HCT116 (cell line): ENCODE data around the gene SOD3. TPM values are rescaled to one million over a fixed set of nuclear protein-coding genes. Genes with fewer than 3 reads are reported as not detected.

Source experiments
- ATAC-seq: fragments of 200-7000 bp; cut with Tn5 transposase; 2 replicates; pipeline ENCODE4 v1.9.1; 2020; ENCODE audit warnings: mild to moderate bottlenecking, moderate library complexity
- BruUV-seq: library from RNA; stranded (reverse); fragments of 400-500 nt; replicated peaks from 2 replicates; lab custom pipeline; 2021; lab: Mats Ljungman, UMichigan
- CTCF ChIA-PET: fragments of 300-600 bp; sonication (Branson Sonifier 250); formaldehyde crosslinking; loops from one replicate; lab custom pipeline; 2021; ENCODE audit warnings: antibody characterized with exemption; lab: Charles Lee
- POLR2A ChIA-PET: fragments of 300-600, 350-600 bp; sonication (Branson Sonifier 250); formaldehyde crosslinking; loops from one replicate; lab custom pipeline; 2021; ENCODE audit warnings: antibody characterized with exemption; lab: Charles Lee
- RAD21 ChIA-PET, 2 experiments: fragments of 300-600 bp; sonication (Branson Sonifier 250); formaldehyde crosslinking; loops; one replicate each; lab custom pipeline; 2023; ENCODE audit warnings: low total read pairs in 2 of 2; ENCODE audit not compliant: uncharacterized antibody in 2 of 2, unreplicated experiment in 2 of 2, low non-redundant PET in 1 of 2; lab: Charles Lee
- DNase-seq: peaks from one replicate; pipeline ENCODE4 v3.0.0-alpha.2; 2010; ENCODE audit warnings: low read depth, low spot score
- H2AFZ ChIP-seq: fragments of 200-600 bp; shearing (Covaris generic), sonication (generic); 2 replicates; pipeline ENCODE4 v1.6.1; 2017; ENCODE audit warnings: low read depth, mixed run types, mixed read lengths, antibody characterized with exemption, low read length; ENCODE audit not compliant: poor library complexity, severe bottlenecking
- H3K27ac ChIP-seq: 2 replicates; pipeline ENCODE4 v1.5.1; 2012; ENCODE audit warnings: low read depth, low read length
- H3K27me3 ChIP-seq: fragments of 200-600 bp; sonication (generic); 2 replicates; pipeline ENCODE4 v1.6.1; 2016; ENCODE audit warnings: mixed run types, low read length, mixed read lengths; ENCODE audit not compliant: insufficient read depth
- H3K36me3 ChIP-seq, 2 experiments: fragments of 200-500 bp in 1 of 2; fragments of 200-600 bp in 1 of 2; sonication (Bioruptor generic) in 1 of 2; sonication (generic) in 1 of 2; 2 replicates each; pipeline versions ENCODE4 v1.5.1 to v1.6.1; 2014 to 2016; ENCODE audit warnings: low read length in 2 of 2, inconsistent platforms in 1 of 2, mixed read lengths in 1 of 2, mixed run types in 1 of 2; ENCODE audit not compliant: insufficient read depth in 2 of 2, control insufficient read depth in 1 of 2
- H3K4me1 ChIP-seq, 2 experiments: fragments of 200-600 bp in 1 of 2; sonication (generic) in 1 of 2; 2 replicates each; pipeline versions ENCODE4 v1.5.1 to v1.6.1; 2012 to 2017; ENCODE audit warnings: low read length in 2 of 2, inconsistent platforms in 1 of 2, mild to moderate bottlenecking in 1 of 2, mixed read lengths in 1 of 2, mixed run types in 1 of 2, moderate library complexity in 1 of 2; ENCODE audit not compliant: insufficient read depth in 2 of 2, control insufficient read depth in 1 of 2
- H3K4me2 ChIP-seq: fragments of 200-600 bp; sonication (generic); 2 replicates; pipeline ENCODE4 v1.6.1; 2017; ENCODE audit warnings: mixed run types, low read length, mixed read lengths
- H3K4me3 ChIP-seq, 2 experiments: fragments of 200-600 bp in 1 of 2; sonication (generic) in 1 of 2; replicated peaks in 1 of 2; 2 replicates each; pipeline ENCODE4 v1.5.1; 2011 to 2016; ENCODE audit warnings: low read length in 2 of 2, control low read depth in 1 of 2, low read depth in 1 of 2, mild to moderate bottlenecking in 1 of 2, mixed read lengths in 1 of 2, mixed run types in 1 of 2
- H3K79me2 ChIP-seq: fragments of 200-600 bp; sonication (generic); 2 replicates; pipeline ENCODE4 v1.6.1; 2017; ENCODE audit warnings: mild to moderate bottlenecking, mixed run types, low read length, moderate library complexity, mixed read lengths; ENCODE audit not compliant: insufficient read depth
- H3K9ac ChIP-seq: fragments of 200-600 bp; sonication (generic); 2 replicates; pipeline ENCODE4 v1.6.1; 2016; ENCODE audit warnings: low read length, mixed read lengths
- H3K9me2 ChIP-seq: fragments of 200-600 bp; sonication (generic), shearing (Covaris generic); 2 replicates; pipeline ENCODE4 v1.6.1; 2017; ENCODE audit warnings: mixed run types, mild to moderate bottlenecking, moderate library complexity; ENCODE audit not compliant: insufficient read depth
- H3K9me3 ChIP-seq, 2 experiments: fragments of 200-500 bp in 1 of 2; fragments of 200-600 bp in 1 of 2; sonication (Bioruptor generic) in 1 of 2; sonication (generic) in 1 of 2; 2 replicates each; pipeline ENCODE4 v1.6.1; 2014 to 2017; ENCODE audit warnings: low read length in 2 of 2, mixed read lengths in 2 of 2, inconsistent platforms in 1 of 2, low read depth in 1 of 2, mild to moderate bottlenecking in 1 of 2, mixed run types in 1 of 2, moderate library complexity in 1 of 2; ENCODE audit not compliant: control insufficient read depth in 1 of 2, insufficient read depth in 1 of 2
- H4K20me1 ChIP-seq: fragments of 200-600 bp; sonication (generic), shearing (Covaris generic); 2 replicates; pipeline ENCODE4 v1.6.1; 2017; ENCODE audit warnings: mixed run types, mild to moderate bottlenecking, moderate library complexity; ENCODE audit not compliant: insufficient read depth
- EZH2 ChIP-seq: fragments of 200-600 bp; sonication (generic); IDR thresholded peaks from 2 replicates; pipeline ENCODE4 v1.6.1; 2017; ENCODE audit warnings: antibody characterized with exemption, mixed run types
- EZH2phosphoT487 ChIP-seq: fragments of 200-600 bp; IDR thresholded peaks from 2 replicates; pipeline ENCODE4 v1.6.1; 2018; ENCODE audit warnings: antibody characterized with exemption, borderline replicate concordance
- FOSL1 ChIP-seq: IDR thresholded peaks from 2 replicates; pipeline ENCODE4 v1.6.1; 2012; ENCODE audit warnings: low read depth
- JUND ChIP-seq: IDR thresholded peaks from 2 replicates; pipeline ENCODE4 v1.6.1; 2012
- POLR2A ChIP-seq: IDR thresholded peaks from 2 replicates; pipeline ENCODE4 v1.7.0; 2011; ENCODE audit warnings: borderline replicate concordance; ENCODE audit not compliant: insufficient read depth, insufficient read length; ENCODE audit errors: extremely low read depth
- REST ChIP-seq: IDR thresholded peaks from 2 replicates; pipeline ENCODE4 v1.6.1; 2012; ENCODE audit warnings: low read depth
- SRF ChIP-seq: IDR thresholded peaks from 2 replicates; pipeline ENCODE4 v1.6.1; 2012; ENCODE audit warnings: low read depth
- YY1 ChIP-seq: IDR thresholded peaks from 2 replicates; pipeline ENCODE4 v1.6.1; 2011; ENCODE audit warnings: low read length, low read depth, moderate library complexity, mild to moderate bottlenecking; ENCODE audit not compliant: insufficient replicate concordance; ENCODE audit errors: extremely low read depth
- ZBTB33 ChIP-seq: IDR thresholded peaks from 2 replicates; pipeline ENCODE4 v1.6.1; 2011; ENCODE audit warnings: mild to moderate bottlenecking, low read length, moderate library complexity; ENCODE audit not compliant: insufficient replicate concordance; ENCODE audit errors: extremely low read depth
- ZNF274 ChIP-seq: fragments of 200-500 bp; sonication (Bioruptor generic); IDR thresholded peaks from 2 replicates; pipeline ENCODE4 v1.6.1; 2014; ENCODE audit warnings: mild to moderate bottlenecking, low read depth, low read length, inconsistent platforms
- intact Hi-C: fragments of 100-400 bp; cut with micrococcal nuclease; formaldehyde crosslinking; loops from 2 replicates; pipeline ENCODE4 v1.10.0; 2022
- total RNA-seq: library from RNA; stranded (reverse); gene quantifications from one replicate; pipeline ENCODE4 v1.2.1, GENCODE V29; 2021; ENCODE audit not compliant: unreplicated experiment
- TF ChIP-seq, protein P1 (sequence below), 3 experiments: fragments of 200-600 bp in 1 of 3; sonication (generic) in 1 of 3; IDR thresholded peaks in 2 of 3; conservative IDR thresholded peaks in 1 of 3; 2 replicates each; pipeline ENCODE4 v1.5.1; 2012 to 2017; ENCODE audit warnings: low read depth in 2 of 3, low read length in 2 of 3, antibody characterized with exemption in 1 of 3, borderline replicate concordance in 1 of 3, control low read depth in 1 of 3, mild to moderate bottlenecking in 1 of 3, mixed read lengths in 1 of 3, mixed run types in 1 of 3, moderate library complexity in 1 of 3; ENCODE audit not compliant: insufficient read depth in 1 of 3

Gene SOD3
- total RNA-seq, 1 experiment from 2014 or later: 0.25 TPM

DNA sequence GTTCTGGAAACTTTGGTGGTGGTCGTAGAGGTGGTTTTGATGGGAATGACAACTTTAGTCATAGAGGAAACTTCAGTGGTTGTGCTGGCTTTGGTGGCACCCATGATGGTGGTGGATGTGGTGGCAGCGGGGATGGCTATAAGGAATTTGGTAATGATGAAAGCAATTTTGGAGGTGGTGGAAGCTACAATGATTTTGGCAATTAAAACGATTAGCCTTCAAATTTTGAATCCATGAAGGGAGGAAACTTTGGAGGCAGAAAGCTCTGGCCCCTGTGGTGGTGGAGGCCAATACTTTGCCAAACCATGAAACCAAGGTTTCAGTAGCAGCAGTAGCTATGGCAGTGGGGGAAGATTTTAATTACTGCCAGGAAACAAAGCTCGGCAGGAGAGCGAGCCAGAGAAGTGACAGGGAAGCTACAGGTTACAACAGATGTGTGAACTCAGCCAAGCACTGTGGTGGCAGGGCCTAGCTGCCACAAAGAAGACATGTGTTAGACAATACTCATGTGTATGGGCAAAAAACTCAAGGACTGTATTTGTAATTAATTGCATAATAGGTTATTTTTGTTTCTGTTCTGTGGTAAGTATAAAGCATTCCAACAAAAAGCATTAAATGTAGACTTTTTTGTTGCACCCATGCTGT, 23.2 kb upstream of the SOD3 start:
- ChIA-PET RAD21 (no interaction called here), CTCF (no interaction called here), POLR2A (no interaction called here)
- H2AFZ ChIP-seq: no peak overlapping the region
- no peak overlapping the region for H3K27ac ChIP-seq
- H3K9ac ChIP-seq: no peak overlapping the region
- H3K9me3 ChIP-seq: no peaks in the 10 kb centered on the region
- no peaks in the 10 kb centered on the region for H3K27me3 ChIP-seq
- H3K4me2 ChIP-seq: no peak overlapping the region
- H3K4me1 ChIP-seq: peaks cover 0 to 14% of the 10 kb centered on the region in 2 experiments; a peak in 2 of 4 replicates
- DNase-seq (no peak), ATAC-seq (no peak)
- no peaks in the 10 kb centered on the region for H4K20me1 ChIP-seq
- H3K4me3 ChIP-seq: no peak overlapping the region
- H3K79me2 ChIP-seq: no peaks in the 10 kb centered on the region
- intact Hi-C loops: no loop called here
- no peaks in the 10 kb centered on the region for H3K9me2 ChIP-seq
- H3K36me3 ChIP-seq: no peaks in the 10 kb centered on the region
- BruUV-seq: no TSS peak
- TF ChIP-seq EZH2 (no peak), FOSL1 (no peak), EZH2phosphoT487 (no peak), JUND (no peak), SRF (no peak), YY1 (no peak), POLR2A (no peak), ZBTB33 (no peak), REST (no peak), ZNF274 (no peak)
- TF ChIP-seq, protein P1, sequence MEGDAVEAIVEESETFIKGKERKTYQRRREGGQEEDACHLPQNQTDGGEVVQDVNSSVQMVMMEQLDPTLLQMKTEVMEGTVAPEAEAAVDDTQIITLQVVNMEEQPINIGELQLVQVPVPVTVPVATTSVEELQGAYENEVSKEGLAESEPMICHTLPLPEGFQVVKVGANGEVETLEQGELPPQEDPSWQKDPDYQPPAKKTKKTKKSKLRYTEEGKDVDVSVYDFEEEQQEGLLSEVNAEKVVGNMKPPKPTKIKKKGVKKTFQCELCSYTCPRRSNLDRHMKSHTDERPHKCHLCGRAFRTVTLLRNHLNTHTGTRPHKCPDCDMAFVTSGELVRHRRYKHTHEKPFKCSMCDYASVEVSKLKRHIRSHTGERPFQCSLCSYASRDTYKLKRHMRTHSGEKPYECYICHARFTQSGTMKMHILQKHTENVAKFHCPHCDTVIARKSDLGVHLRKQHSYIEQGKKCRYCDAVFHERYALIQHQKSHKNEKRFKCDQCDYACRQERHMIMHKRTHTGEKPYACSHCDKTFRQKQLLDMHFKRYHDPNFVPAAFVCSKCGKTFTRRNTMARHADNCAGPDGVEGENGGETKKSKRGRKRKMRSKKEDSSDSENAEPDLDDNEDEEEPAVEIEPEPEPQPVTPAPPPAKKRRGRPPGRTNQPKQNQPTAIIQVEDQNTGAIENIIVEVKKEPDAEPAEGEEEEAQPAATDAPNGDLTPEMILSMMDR (IDR thresholded peaks at IDR 0.05 in 2 of 3, conservative IDR thresholded peaks at IDR 0.05 in 1 of 3; ENCODE audit: borderline replicate concordance in 1 of 3, insufficient read depth in 1 of 3, low read depth in 2 of 3, low read length in 2 of 3): no peak
